ENCODE data around the gene ODR4. TPM values are rescaled to one million over a fixed set of nuclear protein-coding genes. Genes with fewer than 3 reads are reported as not detected.
"Not testable (repeated sequence)": the region's sequence is repeated elsewhere in the genome, so short reads cannot be mapped to it uniquely, and the experiment has no call there.

Gene ODR4
- total RNA-seq, 4 donors from 2014 or later, result 25.1 to 35.4 (median 29.9) TPM

GRCh38 chr1:186456729-186457255, 81.2 kb downstream of the ODR4 start:
- intact Hi-C loops (cut with DNase I), result no loop called here
- TF ChIP-seq CTCF (IDR thresholded peaks at IDR 0.05) (no peak), POLR2A (IDR thresholded peaks at IDR 0.05) (no peak)
- H3K36me3 ChIP-seq, result no peaks in the 10 kb centered on the region
- WGBS, 2 donors, result 70 to 75% methylated on average over 3 of the region's 3 CpGs
- no peaks in the 10 kb centered on the region for H3K4me1 ChIP-seq
- DNase-seq, result no peak
- no peaks in the 10 kb centered on the region for H3K9me3 ChIP-seq
- H3K4me3 ChIP-seq (replicated peaks in 1 of 3), result no peak overlapping the region
- H3K27ac ChIP-seq, result no peak overlapping the region
- no peaks in the 10 kb centered on the region for H3K27me3 ChIP-seq

- 67 to 75% methylated on average over 14 of the region's 14 CpGs for WGBS, 2 donors
- H3K36me3 ChIP-seq; H3K4me1 ChIP-seq; intact Hi-C loops (cut with DNase I); H3K4me3 ChIP-seq (replicated peaks in 1 of 3); DNase-seq; H3K27ac ChIP-seq; H3K9me3 ChIP-seq; H3K27me3 ChIP-seq: not testable (repeated sequence)
These were observed 83.5 kb downstream of the ODR4 start for GRCh38 chr1:186459161-186459560.

GRCh38 chr1:186461014-186461413, 85.4 kb downstream of the ODR4 start, which contains the start of gene PDC:
TSS of gene PDC (minus strand) at chr1:186461114. CDS start at chr1:186449459, 11,655 bp downstream.
- no peaks in the 10 kb centered on the region for H3K4me1 ChIP-seq
- WGBS, 2 donors, result 88 to 91% methylated on average over 2 of the region's 2 CpGs
- H3K27me3 ChIP-seq, result no peaks in the 10 kb centered on the region
- no peak within 1 kb of the TSS for H3K4me3 ChIP-seq (replicated peaks in 1 of 3)
- no peak within 1 kb of the TSS for H3K27ac ChIP-seq
- no peaks in the 10 kb centered on the region for H3K36me3 ChIP-seq
- no peaks in the 10 kb centered on the region for H3K9me3 ChIP-seq
- TF ChIP-seq CTCF (IDR thresholded peaks at IDR 0.05) (no peak), POLR2A (IDR thresholded peaks at IDR 0.05) (no peak)
- intact Hi-C loops (cut with DNase I), result no loop called here
- no peak for DNase-seq

- WGBS, 2 donors, result 63 to 71% methylated on average over 5 of the region's 5 CpGs
- H3K27me3 ChIP-seq, result no peaks in the 10 kb centered on the region
- H3K9me3 ChIP-seq, result no peaks in the 10 kb centered on the region
- TF ChIP-seq POLR2A (IDR thresholded peaks at IDR 0.05), result no peak
- TF ChIP-seq CTCF (IDR thresholded peaks at IDR 0.05), result no peak
- no peak overlapping the region for H3K4me3 ChIP-seq (replicated peaks in 1 of 3)
- no peaks in the 10 kb centered on the region for H3K36me3 ChIP-seq
- DNase-seq, result no peak
- intact Hi-C loops (cut with DNase I), result no loop called here
- H3K27ac ChIP-seq, result no peak overlapping the region
- no peaks in the 10 kb centered on the region for H3K4me1 ChIP-seq
These were observed 87.9 kb downstream of the ODR4 start for GRCh38 chr1:186463511-186463910.

- H3K36me3 ChIP-seq, result no peaks in the 10 kb centered on the region
These were observed 88.3 kb downstream of the ODR4 start for GRCh38 chr1:186463926-186464325.

GRCh38 chr1:186465491-186465890, 89.9 kb downstream of the ODR4 start:
- H3K36me3 ChIP-seq; H3K27ac ChIP-seq; H3K4me3 ChIP-seq (replicated peaks in 1 of 3); intact Hi-C loops (cut with DNase I); H3K4me1 ChIP-seq; H3K9me3 ChIP-seq; DNase-seq; H3K27me3 ChIP-seq: not testable (repeated sequence)

More at GRCh38 chr1:186463926-186464325, 88.3 kb downstream of the ODR4 start:
- intact Hi-C loops (cut with DNase I), result no loop called here
- Histone ChIP-seq H3K4me3 (replicated peaks in 1 of 3) (no peak overlapping the region), H3K27me3 (no peaks in the 10 kb centered on the region), H3K27ac (no peak overlapping the region), H3K9me3 (no peaks in the 10 kb centered on the region), H3K4me1 (no peaks in the 10 kb centered on the region)
- DNase-seq, result no peak
- 88 to 89% methylated on average over 3 of the region's 3 CpGs for WGBS, 2 donors
- TF ChIP-seq CTCF (IDR thresholded peaks at IDR 0.05) (no peak), POLR2A (IDR thresholded peaks at IDR 0.05) (no peak)

All from thyroid gland (tissue), 4 donors.